Astrocyte of the cerebellum (primary cell): ENCODE measurements around the gene SELENOO.

Experiments
- DNase-seq: peaks from one replicate; pipeline ENCODE4 v3.0.0-alpha.2; 2011; ENCODE audit warnings: low read depth
- H3K4me3 ChIP-seq: 2 replicates; pipeline ENCODE4 v1.5.1; 2011; ENCODE audit warnings: mild to moderate bottlenecking, low read depth, low read length, moderate library complexity
- CTCF ChIP-seq: IDR thresholded peaks from 2 replicates; pipeline ENCODE4 v1.5.1; 2012; ENCODE audit warnings: low read length, low read depth, moderate library complexity, mild to moderate bottlenecking; ENCODE audit errors: missing control alignments
- in situ Hi-C: cut with HindIII; loops from 2 replicates; pipeline ENCODE4 v1.10.0; 2017; ENCODE audit warnings: low sequenced_read_pairs

Gene SELENOO

GRCh38 chr22:50210378-50211139 lies 9.7 kb downstream of the SELENOO start:
- no peak for DNase-seq
- no peak overlapping the region for H3K4me3 ChIP-seq
- no peak for TF ChIP-seq CTCF
- in situ Hi-C loops, result no loop called here

- no peak overlapping the region for H3K4me3 ChIP-seq
- DNase-seq, result no peak
- in situ Hi-C loops, result no loop called here
- TF ChIP-seq CTCF, result no peak
Measured at GRCh38 chr22:50211147-50211546, 10.3 kb downstream of the SELENOO start.

- in situ Hi-C loops, result no loop called here
- TF ChIP-seq CTCF, result no peak
- DNase-seq, result no peak
- H3K4me3 ChIP-seq, result no peak overlapping the region
Measured at GRCh38 chr22:50213263-50213662, 12.5 kb downstream of the SELENOO start.

- H3K4me3 ChIP-seq, result no peak overlapping the region
- DNase-seq, result no peak
- in situ Hi-C loops, result no loop called here
- TF ChIP-seq CTCF, result no peak
Measured at GRCh38 chr22:50215297-50216054, 14.7 kb downstream of the SELENOO start.

- no peak overlapping the region for H3K4me3 ChIP-seq
- no peak for TF ChIP-seq CTCF
- DNase-seq, result no peak
- in situ Hi-C loops, result no loop called here
Measured at GRCh38 chr22:50216055-50216683, 15.4 kb downstream of the SELENOO start.

- TF ChIP-seq CTCF, result no peak
Measured at GRCh38 chr22:50216684-50217520, 16.1 kb downstream of the SELENOO start.

More at GRCh38 chr22:50216684-50217520, 16.1 kb downstream of the SELENOO start:
- DNase-seq, result no peak
- H3K4me3 ChIP-seq, result no peak overlapping the region
- in situ Hi-C loops, result no loop called here
